DLD1 (cell line): ENCODE measurements around the gene CFAP68.

Experiments used
- in situ Hi-C: cut with HindIII; loops from 2 replicates; pipeline ENCODE4 v1.10.0; 2017; ENCODE audit warnings: low sequenced_read_pairs

CFAP68 gene

GRCh38 chr11:111878849-111879636, at the start of gene CFAP68, which contains the start of gene FDXACB1:
Gene CFAP68 (plus strand): TSS chr11:111879541. CDS start chr11:111879561, 20 bp downstream.
Gene FDXACB1 (minus strand): TSS chr11:111879165. CDS start chr11:111879132, 33 bp downstream.
- in situ Hi-C loops, result no loop called here

DNA sequence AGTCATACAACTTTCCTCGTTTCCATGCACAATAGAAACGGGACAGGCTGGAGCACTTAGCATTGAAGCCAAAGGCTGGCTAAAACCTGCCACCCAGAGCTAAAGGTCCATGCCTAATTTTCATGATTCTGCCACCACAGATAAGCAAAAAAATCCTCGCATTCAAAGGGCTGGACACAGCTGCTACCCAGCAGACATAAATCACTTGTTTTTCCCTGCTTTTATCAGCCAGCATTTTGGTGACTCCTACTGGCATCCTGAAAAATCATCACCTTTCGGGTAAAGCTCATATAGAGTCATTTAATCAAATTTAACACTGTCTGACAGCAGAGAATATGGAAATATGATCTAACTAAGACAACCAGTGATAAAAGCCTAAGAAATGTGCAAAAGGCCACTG, 45.8 kb upstream of the CFAP68 start:
- in situ Hi-C loops, result no loop called here

DNA sequence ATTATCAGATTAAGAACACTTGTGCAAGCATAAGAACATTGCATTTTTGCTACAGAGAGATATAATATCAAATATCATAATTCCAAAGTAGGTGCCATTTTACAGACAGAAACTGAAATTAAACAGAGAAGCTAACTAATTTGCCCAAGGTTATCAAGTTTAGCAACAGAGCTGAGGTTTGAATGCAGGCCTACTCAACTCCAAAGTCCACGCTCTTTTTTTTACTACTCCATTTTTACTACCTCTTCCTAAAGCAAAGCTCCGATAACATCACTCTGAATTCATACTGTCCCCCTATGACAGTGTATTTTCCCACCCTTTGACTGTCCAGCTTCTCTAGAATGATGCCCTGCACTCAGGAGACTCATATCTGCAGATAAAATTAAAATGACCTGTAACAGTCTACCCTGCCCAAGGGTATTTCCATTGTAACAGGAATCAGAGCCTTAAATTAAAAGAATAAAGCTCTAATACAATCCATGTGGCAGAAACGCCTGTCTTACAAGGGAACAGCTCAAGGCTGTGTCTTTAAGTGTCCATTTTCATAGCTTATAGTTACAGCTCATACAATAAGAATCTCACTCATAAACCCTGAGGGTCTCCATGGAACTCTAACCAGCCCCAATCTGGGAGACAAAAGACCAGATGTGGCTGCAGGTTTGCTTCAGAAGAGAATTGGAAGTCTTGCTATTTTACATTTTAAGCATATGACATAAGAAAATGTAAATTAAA, 44.7 kb upstream of the CFAP68 start:
- in situ Hi-C loops, result no loop called here

DNA sequence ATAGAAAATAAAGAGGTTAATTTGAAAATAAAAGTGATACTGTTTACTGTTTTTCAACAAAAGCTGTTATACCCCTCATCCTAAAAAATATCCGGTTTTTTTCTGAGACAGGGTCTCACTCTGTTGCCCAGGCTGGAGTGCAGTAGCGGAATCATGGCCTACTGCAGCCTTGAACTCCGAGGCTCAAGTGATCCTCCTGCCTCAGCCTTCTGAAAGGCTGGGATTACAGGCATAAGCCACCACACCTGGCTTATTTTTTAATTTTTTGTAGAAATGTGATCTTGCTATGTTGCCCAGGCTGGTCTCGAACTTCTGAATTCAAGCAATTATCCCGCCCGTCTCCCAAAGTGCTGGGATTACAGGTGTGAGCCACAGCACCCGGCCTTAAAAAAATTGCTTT, 43.7 kb upstream of the CFAP68 start:
- in situ Hi-C loops, result no loop called here

GRCh38 chr11:111836162-111836561, 43.2 kb upstream of the CFAP68 start:
- in situ Hi-C loops, result no loop called here

- in situ Hi-C loops, result no loop called here
Observed at GRCh38 chr11:111836721-111837120, 42.6 kb upstream of the CFAP68 start.

GRCh38 chr11:111837366-111837891, 41.9 kb upstream of the CFAP68 start:
- in situ Hi-C loops, result no loop called here

GRCh38 chr11:111838054-111838453, 41.3 kb upstream of the CFAP68 start:
- in situ Hi-C loops, result no loop called here

GRCh38 chr11:111840143-111840542, 39.2 kb upstream of the CFAP68 start:
- in situ Hi-C loops, result loop anchor here (10.0 kb wide), 1 partner anchor 255 kb away; no protein-coding TSS in a partner anchor

GRCh38 chr11:111841370-111842053, 37.8 kb upstream of the CFAP68 start:
- in situ Hi-C loops, result loop anchor here (10.0 kb wide), 1 partner anchor 257 kb away; no protein-coding TSS in a partner anchor

DNA sequence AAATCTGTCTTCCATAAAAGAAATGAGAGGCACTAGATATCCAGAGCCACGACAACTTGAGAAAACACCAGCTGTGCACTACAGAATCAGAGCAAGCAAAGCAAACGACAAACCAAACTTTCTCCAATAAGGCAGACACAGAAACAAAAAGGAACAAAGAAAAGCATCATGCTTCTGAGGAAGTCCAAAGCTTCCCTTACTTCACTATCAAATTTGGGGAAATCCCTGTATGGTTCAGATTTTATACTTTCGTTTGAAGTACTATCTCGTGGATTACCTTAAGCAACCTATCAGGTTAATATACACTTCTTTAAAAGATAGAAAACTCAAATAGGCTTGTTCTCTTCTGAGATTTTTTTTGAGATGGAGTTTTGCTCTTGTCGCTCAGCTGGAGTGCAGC, 35.7 kb upstream of the CFAP68 start:
- in situ Hi-C loops, result loop anchor here (10.0 kb wide), 1 partner anchor 259 kb away; no protein-coding TSS in a partner anchor

DNA sequence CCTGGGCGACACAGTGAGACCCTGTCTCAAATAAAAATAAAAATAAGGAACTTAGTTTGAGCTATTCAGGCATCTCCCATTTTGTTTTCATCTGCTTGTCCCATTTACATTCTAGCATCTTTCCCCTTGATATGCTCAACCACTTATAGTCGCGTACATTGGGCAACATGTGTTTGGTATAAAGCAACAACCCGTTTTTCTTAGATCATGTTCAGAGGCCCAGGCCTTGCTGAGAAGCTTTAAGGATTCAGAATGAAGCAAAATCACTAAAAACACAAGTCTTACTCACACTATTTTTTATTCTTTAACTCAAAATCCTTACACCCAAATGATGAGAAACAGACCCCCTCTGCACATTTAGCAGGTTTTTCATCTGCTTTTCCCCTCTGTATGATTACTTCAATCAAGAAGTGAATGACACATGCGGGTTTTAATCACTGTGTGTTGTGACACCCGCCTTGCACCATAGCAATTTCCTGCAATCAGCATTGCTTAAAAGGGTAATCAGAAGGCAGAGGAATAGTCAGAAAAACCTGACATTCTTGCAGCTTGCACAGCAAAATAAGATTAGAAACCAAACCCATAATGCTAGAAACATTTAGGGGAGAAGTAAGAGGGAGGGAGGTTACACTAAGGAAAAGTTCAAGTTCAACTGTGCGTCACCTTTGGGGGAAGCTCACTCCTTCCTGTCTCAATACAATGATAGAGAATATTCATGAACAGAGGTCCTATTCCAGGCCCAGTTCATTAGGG, 33.9 kb upstream of the CFAP68 start:
- in situ Hi-C loops, result loop anchor here (10.0 kb wide), 1 partner anchor 261 kb away; no protein-coding TSS in a partner anchor

DNA sequence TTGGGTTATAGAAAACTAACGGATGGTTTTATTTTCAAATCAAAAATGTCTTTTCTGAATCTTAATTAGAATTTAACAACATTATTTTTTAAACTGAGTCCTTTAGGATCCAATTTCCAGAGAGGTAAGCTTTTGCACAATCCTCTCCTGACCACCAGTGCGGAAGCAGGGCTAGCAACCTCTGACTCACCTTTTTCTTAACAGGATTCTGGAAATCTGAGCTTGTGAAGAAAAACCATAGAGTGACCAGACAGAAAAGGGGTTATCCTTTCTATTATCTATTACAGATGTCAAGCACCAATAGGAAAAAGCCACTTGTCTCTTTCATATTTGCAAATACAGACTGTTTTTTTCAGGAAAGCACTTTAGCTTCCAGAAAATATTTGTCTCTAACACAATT, 33.3 kb upstream of the CFAP68 start:
- in situ Hi-C loops, result loop anchor here (10.0 kb wide), 1 partner anchor 261 kb away; no protein-coding TSS in a partner anchor

GRCh38 chr11:111846636-111847035, 32.7 kb upstream of the CFAP68 start:
- in situ Hi-C loops, result loop anchor here (10.0 kb wide), 1 partner anchor 262 kb away; no protein-coding TSS in a partner anchor

GRCh38 chr11:111849631-111850030, 29.7 kb upstream of the CFAP68 start:
- in situ Hi-C loops, result loop anchor here (10.0 kb wide), 1 partner anchor 265 kb away; no protein-coding TSS in a partner anchor

DNA sequence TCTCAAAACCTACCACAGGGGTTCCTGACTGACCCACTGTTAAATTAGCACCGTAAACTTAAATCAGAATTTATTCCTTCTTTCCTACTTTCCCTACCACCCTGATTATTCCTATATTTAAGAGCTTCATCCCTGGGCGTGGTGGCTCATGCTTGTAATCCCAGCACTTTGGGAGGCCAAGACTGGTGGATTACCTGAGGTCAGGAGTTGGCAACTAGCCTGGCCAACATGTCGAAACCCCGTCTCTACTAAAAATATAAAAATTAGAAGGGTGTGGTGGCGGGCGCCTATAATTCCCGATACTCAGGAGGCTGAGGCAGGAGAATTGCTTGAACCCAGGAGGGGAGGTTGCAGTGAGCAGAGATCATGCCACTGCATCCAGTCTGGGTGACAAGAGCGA, 28.3 kb upstream of the CFAP68 start:
- in situ Hi-C loops, result no loop called here

DNA sequence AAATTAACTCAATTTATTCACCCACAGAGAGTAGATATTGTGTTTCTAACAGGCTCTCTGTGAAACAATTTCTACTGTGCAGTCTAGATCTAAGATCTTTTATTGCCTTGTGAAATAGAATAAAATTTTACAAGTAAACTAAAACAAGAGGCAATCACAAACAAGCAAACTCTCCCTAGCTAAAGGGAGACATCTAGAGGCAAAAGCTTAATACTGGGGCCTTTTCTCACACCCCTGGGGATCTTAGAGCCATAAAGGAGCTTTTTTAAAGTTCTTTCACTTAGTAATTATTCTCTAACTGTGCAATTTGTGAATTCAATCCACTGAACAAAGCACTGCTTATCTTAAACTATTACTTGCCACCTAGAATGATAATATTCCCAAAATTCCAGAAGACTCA, 27.7 kb upstream of the CFAP68 start:
- in situ Hi-C loops, result no loop called here

DNA sequence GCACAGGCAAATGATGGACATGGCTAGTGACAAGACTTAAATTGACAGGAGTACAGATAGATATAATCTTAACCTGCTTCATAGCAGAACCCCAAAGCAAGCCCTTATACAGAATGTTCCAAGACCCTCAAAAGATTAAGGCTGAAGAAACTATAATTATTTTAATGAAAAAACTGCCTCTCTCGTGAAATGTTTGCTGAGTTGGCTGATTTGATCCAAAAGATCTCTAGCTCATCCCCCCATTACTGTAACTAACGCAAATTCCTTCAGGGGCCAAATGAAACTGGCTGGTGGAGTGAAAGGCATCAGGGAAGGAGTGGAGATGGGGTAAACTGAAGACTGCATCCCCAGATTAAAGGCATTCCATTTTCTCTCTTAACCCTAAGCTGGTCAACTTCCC, 27.2 kb upstream of the CFAP68 start:
- in situ Hi-C loops, result no loop called here

- in situ Hi-C loops, result no loop called here
Observed at GRCh38 chr11:111855506-111855905, 23.8 kb upstream of the CFAP68 start.

DNA sequence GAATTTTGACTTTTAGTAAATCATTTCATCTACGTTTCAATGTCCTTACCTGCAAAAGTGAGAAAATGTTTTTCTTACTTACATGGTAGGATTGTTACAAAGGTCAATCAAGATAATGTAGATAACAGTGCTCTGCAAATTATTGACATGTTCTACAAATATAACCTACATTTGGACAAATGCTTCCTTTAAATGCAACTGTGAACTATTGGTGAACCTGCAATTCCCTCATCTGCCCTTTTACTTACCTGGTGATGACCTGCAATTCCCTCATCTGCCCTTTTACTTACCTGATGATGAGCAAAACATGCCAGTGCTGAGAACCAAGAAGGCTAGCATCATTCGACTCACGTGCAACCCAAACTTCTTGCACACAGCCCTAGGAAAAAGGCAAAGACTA, 19.1 kb upstream of the CFAP68 start:
- in situ Hi-C loops, result no loop called here
